ENCODE data around the gene ELN. TPM values are rescaled to one million over a fixed set of nuclear protein-coding genes. Genes with fewer than 3 reads are reported as not detected.

ELN gene
- total RNA-seq, 2 experiments from 2014 or later: not detected

DNA sequence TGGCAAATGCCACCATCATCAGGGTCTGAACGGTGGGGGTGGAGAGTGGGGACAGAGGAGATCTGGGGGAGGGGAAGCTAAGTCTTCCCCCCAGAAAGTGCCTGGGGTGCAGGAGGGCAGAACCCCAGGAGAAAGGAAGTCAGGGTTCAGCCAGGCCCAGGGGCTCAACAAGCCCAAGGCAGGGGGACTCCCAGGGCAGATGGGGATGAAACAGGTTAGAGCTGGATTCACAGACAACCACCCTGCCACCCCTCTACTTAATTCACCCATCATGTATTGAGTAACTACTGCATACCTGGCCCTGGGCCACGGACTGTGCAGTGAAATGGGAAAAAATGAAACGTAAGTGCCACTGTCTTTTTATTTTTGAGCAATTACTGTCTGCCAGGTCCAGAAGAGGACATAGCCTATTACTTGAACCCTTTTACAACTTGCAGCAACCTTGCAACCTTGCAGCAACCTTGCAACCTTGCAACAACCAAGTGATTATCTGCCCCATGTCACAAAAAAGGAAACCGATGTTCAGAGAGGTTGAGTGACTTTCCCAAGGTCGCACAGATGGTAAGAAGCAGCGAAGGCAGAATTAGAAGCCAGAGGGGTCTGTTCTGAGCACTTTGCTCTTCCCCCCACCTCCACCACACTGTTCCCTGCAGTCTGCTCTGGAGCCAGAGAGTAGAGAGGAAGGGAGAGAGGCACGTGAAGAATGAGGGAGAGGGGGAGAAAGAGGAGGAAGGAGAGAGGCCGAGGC lies 4.8 kb downstream of the ELN start:
- DNase-seq (no peak), ATAC-seq (ENCODE audit: poor library complexity) (no peak)
- H3K4me1 Mint-ChIP-seq (ENCODE audit: low read depth): peaks cover 5% of the 10 kb centered on the region
- intact Hi-C loops (cut with DNase I, micrococcal nuclease): no loop called here
- no peak overlapping the region for H3K4me3 ChIP-seq (ENCODE audit: low read length)
- H3K27me3 Mint-ChIP-seq: peaks cover 29% of the 10 kb centered on the region
- no peak for TF ChIP-seq CTCF (IDR thresholded peaks at IDR 0.05)
- no peak overlapping the region for H3K27ac ChIP-seq (ENCODE audit: low read depth in 1 of 2, low read length in 2 of 2)
- CTCF ChIA-PET: no interaction called here
- H3K27ac Mint-ChIP-seq: no peak overlapping the region
- no peak overlapping the region for H3K4me3 Mint-ChIP-seq
- POLR2A ChIA-PET: no interaction called here
- H3K4me1 ChIP-seq (ENCODE audit: insufficient read depth, low read length): peaks cover 7% of the 10 kb centered on the region
- H3K9me3 Mint-ChIP-seq: no peaks in the 10 kb centered on the region
- H3K27me3 ChIP-seq (ENCODE audit: control insufficient read depth in 1 of 2, insufficient read depth in 2 of 2, low read length in 2 of 2): peaks cover 24 to 30% of the 10 kb centered on the region in 2 experiments
- no peaks in the 10 kb centered on the region for H3K36me3 Mint-ChIP-seq (ENCODE audit: low read depth)
- H3K36me3 ChIP-seq (ENCODE audit: insufficient read depth, low read length): no peaks in the 10 kb centered on the region
- H3K9me3 ChIP-seq (ENCODE audit: control insufficient read depth in 1 of 2, insufficient read depth in 1 of 2, low read length in 2 of 2): no peaks in the 10 kb centered on the region

GRCh38 chr7:74033372-74034311 lies 5.7 kb downstream of the ELN start:
- no peaks in the 10 kb centered on the region for H3K36me3 Mint-ChIP-seq (ENCODE audit: low read depth)
- no peak for TF ChIP-seq CTCF (IDR thresholded peaks at IDR 0.05)
- no peak overlapping the region for H3K4me3 Mint-ChIP-seq
- Histone ChIP-seq H3K4me3 (ENCODE audit: low read length) (no peak overlapping the region), H3K36me3 (ENCODE audit: insufficient read depth, low read length) (no peaks in the 10 kb centered on the region), H3K4me1 (ENCODE audit: insufficient read depth, low read length) (peaks cover 7% of the 10 kb centered on the region), H3K27me3 (ENCODE audit: control insufficient read depth in 1 of 2, insufficient read depth in 2 of 2, low read length in 2 of 2) (peaks cover 18 to 23% of the 10 kb centered on the region in 2 experiments), H3K27ac (ENCODE audit: low read depth in 1 of 2, low read length in 2 of 2) (no peak overlapping the region), H3K9me3 (ENCODE audit: control insufficient read depth in 1 of 2, insufficient read depth in 1 of 2, low read length in 2 of 2) (no peaks in the 10 kb centered on the region)
- H3K9me3 Mint-ChIP-seq: no peaks in the 10 kb centered on the region
- H3K27ac Mint-ChIP-seq: no peak overlapping the region
- CTCF ChIA-PET: no interaction called here
- DNase-seq (no peak), ATAC-seq (ENCODE audit: poor library complexity) (no peak)
- H3K27me3 Mint-ChIP-seq: peaks cover 28% of the 10 kb centered on the region
- intact Hi-C loops (cut with DNase I, micrococcal nuclease): no loop called here
- H3K4me1 Mint-ChIP-seq (ENCODE audit: low read depth): peaks cover 5% of the 10 kb centered on the region
- POLR2A ChIA-PET: no interaction called here

DNA sequence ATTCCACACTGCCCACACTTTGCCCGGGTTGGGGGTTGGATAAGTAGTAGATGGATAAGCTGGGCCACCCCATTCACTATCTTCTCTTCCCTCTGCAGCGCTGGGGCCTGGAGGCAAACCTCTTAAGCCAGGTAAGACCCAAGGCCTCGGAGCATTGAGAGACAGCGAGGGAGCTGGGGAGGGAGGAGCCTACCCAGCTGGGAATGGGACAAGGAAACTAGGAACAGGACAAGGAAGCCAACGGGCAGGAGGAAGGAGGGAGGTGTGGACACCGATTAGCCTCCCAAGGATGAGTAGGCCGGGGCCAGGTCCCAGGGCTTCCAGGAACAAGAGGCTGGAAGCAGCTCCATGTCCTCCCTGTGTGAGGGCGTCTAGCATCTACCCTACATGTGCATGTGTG lies 9.6 kb downstream of the ELN start:
- peaks cover 9% of the 10 kb centered on the region for H3K27me3 Mint-ChIP-seq
- Histone ChIP-seq H3K36me3 (ENCODE audit: insufficient read depth, low read length) (no peaks in the 10 kb centered on the region), H3K9me3 (ENCODE audit: control insufficient read depth in 1 of 2, insufficient read depth in 1 of 2, low read length in 2 of 2) (no peaks in the 10 kb centered on the region), H3K4me3 (ENCODE audit: low read length) (no peak overlapping the region), H3K27ac (ENCODE audit: low read depth in 1 of 2, low read length in 2 of 2) (no peak overlapping the region), H3K4me1 (ENCODE audit: insufficient read depth, low read length) (no peaks in the 10 kb centered on the region), H3K27me3 (ENCODE audit: control insufficient read depth in 1 of 2, insufficient read depth in 2 of 2, low read length in 2 of 2) (no peaks in the 10 kb centered on the region)
- H3K4me1 Mint-ChIP-seq (ENCODE audit: low read depth): no peaks in the 10 kb centered on the region
- no peaks in the 10 kb centered on the region for H3K36me3 Mint-ChIP-seq (ENCODE audit: low read depth)
- TF ChIP-seq CTCF (IDR thresholded peaks at IDR 0.05): no peak
- no peak overlapping the region for H3K27ac Mint-ChIP-seq
- no peak for ATAC-seq (ENCODE audit: poor library complexity)
- H3K9me3 Mint-ChIP-seq: no peaks in the 10 kb centered on the region
- DNase-seq: no peak
- H3K4me3 Mint-ChIP-seq: no peak overlapping the region
- CTCF ChIA-PET: interaction anchor here (1.0 kb wide), 1 partner anchor 11 kb away, joined by 3 read pairs; no protein-coding TSS in a partner anchor
- POLR2A ChIA-PET: no interaction called here
- intact Hi-C loops (cut with DNase I, micrococcal nuclease): no loop called here

All from CD4-positive, alpha-beta T cell (primary cell).